Stimulated activated CD8-positive, alpha-beta memory T cell treated with anti-CD3 and anti-CD28 coated beads, Interleukin-4, amount 100 ng/mL, for 4 hours (primary cell): ENCODE results near the gene TNIK.
"Not testable (repeated sequence)": the region's sequence is repeated elsewhere in the genome, so short reads cannot be mapped to it uniquely, and the experiment has no call there.

Experiments
- DNase-seq, 2 donors: peaks; one replicate each; pipeline ENCODE4 v3.0.0-alpha.2; 2020; ENCODE audit warnings: low read depth in 2 of 2, low spot score in 1 of 2

The TNIK gene

DNA sequence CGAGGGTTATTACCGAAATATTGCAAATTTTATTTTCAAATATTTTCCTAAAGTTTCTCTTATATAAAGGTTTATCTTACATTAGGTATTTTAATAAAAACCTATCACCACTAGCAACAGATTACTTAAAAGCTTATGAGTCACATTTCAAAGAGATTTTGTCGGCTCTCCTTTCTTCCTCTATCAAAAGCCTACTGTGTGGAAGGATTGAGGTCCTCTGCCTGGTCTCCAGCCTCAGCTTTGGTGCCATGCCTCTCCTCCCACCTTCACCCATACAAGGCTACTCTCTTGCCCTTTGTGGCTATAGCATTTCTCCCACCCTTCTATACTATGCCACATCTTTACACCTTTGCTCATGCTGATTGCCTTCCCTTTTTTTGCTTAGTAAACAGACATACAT is 199.3 kb downstream of the TNIK start:
- DNase-seq = no peak

DNA sequence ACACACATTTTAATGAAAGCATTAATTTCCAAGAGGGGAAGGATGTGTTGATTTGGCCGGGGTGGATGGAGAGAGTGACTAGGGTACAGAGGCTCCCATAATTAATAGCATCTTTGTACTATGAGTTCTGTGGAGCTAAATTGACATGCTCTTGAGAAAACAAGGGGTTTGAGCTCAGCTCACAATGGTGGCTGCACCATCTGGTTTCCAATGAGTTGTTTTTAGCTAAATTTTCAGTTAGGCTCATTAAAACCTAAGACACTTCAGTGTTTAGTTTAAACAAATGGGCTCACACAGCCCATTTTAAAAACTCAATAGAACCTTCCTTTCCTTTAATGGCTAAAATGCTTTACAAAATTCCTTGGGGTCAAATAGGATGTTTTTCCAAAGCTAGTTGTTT is 199.7 kb downstream of the TNIK start:
- DNase-seq = no peak

DNA sequence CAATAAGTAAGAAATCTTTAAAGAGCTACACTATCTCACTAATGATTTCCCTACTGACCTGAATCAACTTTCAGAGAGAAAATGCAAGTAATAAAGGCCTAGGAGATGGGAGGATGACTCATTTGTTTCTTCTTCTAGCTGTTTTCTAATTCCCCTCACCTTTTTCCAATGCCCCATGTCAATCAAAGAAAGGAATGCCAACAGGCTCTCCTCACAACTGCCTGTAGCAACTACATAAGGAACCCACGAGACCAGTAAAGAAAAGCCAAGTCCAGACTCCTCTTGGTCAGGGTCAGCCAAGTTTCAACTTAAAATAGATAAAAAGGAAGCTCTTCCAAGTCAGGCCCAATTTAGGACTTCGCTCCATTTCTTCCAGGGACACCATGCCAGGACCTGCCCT is 201.9 kb downstream of the TNIK start:
- no peak for DNase-seq

DNA sequence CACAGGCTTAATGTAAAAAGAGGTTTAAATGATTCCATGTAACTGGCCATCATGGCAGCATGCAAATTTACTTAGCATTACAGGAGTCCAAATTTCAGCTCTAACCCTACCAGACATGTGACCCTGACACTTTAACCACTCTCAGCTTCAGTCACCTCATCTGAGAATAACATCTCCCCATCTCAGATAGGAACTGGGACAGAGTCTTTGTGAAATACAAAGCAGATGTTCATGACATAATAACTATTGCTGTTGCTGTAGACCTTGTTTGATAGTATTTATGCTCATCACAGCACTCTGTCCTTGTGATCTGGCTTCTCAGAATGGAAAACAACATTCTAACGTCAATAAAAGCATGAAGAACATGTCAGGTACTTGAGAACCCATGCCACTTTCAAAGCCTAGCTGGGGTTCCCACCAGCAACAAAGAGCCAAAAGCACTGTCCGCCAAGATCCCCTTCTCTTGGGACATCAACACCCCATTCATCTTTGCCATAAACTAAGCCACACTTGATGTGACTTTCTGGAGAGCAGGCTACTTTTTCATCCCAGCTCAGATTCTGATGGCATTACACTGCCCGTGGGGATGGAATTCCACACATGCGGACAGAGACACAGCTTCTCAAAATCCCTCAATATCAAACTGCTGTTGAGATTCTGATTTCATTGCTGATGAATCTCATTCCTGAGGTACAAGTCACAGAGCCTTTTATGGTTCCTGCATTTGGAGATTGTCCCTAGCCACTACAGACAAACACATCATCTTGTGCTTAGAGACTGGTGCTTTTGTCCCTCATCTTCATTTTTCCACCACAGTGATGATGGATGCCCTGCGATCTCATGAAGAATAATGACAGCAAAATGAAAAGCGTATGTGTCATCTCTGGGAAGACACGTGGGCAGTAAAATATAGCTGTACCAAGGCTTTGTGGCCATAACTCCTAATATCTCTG is 202.7 kb downstream of the TNIK start:
- DNase-seq = no peak

DNA sequence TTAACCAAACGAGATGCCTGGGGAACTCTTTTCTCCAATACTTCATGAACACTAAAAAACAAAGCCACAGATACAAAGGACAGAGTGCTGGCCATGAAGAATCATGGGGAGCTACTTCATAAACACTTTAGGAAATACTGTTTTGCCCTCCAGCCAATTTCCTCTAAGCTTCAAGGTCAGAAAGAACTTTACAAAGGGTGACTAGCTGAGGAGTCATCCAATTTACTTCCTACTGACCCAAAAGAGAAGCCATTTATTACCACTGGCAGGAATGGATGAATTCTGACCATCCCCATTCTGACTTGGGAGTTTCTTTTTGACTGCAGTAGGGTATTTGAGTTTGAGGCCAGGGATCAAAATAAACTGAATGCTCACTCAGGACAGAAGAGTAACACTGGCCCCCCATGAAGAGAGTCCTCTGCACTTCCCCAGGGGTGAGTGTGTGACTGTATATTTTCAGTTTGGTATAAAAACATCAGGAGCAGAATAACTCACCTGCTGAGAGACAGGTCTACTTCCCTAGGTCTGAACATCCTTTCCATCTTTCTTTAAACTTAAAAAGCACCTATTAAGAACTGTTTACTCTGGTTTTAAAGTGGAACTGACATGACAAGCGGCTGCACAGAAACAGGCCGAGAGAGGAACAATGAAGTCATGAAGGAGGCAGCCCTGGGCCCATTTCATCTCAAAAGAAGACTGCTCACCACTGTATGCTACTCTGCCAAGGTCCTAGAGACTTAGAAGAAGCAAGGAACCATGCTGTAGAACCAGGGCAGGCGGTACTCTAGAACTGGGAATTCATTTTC is 203.6 kb downstream of the TNIK start:
- no peak for DNase-seq

DNA sequence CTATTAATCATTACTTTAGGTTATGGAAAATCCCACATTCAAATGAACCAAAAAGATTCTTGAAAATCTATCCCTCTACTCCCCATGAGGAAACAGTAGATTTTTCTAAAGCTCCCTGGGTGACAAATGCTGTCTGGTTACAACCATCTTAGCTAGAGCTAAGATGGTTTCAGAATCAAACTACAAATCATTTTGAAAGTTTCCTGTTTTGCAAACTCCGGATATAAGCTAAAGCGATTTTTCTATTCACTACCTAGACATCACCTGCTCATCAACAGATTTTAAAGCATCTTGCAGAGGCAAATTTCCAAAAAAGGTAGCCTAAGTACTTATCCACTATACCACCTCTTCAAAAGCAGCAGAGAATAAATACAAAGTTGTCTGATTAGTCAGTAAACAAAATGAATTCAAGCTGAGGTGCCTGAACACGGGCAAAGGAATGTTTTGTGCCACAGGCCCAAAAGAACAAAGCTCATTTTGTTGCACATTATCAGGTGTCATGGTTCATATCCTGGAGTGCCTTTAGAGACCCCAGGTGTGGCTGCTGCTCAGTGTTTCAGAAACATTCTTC is 204.9 kb downstream of the TNIK start:
- no peak for DNase-seq

DNA sequence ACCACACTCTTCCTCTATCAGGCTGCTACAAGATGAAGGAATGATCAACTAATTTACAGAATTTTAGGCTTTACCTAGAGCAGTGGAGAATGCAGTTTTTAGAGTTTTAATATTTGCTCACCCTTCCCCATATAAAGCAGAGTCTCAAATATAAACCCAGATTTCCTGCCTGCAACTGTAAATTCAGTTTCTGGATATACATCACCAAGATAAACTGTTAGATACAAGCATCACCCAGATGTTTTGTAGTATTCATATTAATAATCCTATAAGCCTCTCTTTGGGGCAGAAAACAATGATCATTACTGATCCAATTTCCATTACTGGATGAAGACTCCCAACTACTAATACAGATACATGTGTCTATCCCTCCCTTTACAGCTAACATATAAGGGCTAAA is 205.9 kb downstream of the TNIK start:
- DNase-seq = no peak

DNA sequence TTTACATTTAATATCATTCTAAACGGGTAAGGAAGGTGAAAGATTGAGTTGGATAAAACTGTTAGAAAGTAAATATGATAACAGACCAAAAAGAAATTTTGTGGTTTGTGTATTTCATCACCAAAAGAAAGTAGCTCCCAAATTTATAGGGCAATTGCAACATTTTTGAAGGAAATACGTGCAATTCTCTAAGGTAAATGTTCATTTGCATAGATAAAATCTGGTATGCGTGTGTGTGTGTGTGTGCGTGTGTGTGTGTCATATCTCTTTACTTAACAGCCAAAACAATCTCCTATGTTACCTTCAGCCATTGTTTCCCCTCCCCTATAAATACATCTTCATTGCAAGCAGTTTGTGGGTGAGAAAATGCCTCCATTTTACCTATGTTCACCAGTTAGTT is 208.4 kb downstream of the TNIK start:
- DNase-seq = no peak

DNA sequence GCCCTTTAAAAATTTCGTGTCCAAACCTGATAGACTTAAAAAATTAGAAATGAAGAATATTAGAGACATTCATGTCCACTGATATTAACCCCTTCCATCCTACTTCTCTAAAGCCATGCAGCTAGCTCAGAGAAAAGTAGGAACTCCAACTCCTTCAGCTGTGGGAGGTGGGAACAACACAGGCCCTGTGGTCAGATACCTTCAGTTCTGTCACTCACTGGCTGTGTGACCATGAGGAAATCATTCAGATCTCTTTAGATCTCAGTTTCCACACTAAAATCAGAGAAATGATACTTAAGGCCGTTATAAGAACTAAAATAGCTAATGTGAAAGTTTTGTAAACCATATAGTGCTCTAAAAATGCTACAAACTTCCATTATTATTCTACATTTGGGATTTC is 209.8 kb downstream of the TNIK start:
- no peak for DNase-seq

DNA sequence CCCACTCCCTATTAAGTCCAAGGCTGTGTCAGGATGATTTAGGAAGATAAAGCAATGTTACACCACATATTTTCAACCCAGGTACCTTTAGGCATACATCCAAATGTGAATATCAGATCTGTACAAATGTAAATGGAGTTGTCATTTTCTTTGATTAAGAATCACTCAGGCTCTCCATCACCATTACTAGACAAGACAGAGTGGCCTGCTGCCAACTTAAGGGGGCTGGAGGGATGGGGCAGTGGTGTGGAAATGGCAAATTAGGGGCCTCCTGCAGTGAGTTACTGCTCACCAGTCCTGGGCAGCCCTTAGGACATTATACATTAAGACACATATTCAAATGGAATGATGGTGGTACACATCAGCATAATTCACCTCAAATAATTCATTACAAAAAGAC is 211.0 kb downstream of the TNIK start:
- no peak for DNase-seq

DNA sequence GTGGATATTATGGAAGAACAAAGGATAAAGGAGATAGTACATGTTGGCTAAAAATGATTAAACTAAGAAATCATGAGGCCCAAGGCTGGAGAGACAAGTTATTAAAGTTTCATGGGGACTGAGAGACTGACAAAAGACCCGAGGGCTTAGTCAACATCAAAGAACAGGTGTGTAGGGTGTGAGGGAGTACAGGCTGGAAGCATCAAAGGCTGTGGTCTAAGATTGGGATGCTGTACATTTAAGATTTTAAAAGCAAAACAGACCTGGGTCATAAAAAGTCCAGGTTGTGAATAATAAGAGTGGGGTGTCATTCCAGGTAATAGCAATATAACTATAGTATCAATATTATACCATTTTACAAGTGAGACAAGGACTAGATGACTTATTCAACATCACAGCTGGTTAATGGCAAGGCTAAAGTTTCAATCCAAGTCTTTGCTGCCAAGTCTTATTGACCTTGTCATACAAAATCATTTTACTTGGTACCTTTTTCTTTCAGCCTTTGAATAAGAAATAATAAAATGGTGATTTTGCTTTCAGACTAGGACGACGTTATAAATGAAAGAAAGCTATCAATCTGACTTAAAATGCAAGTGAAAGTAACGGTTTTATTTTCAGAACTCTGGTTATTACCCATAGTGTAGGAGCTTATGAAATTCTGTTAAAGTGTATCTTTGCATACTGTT is 211.6 kb downstream of the TNIK start:
- no peak for DNase-seq

DNA sequence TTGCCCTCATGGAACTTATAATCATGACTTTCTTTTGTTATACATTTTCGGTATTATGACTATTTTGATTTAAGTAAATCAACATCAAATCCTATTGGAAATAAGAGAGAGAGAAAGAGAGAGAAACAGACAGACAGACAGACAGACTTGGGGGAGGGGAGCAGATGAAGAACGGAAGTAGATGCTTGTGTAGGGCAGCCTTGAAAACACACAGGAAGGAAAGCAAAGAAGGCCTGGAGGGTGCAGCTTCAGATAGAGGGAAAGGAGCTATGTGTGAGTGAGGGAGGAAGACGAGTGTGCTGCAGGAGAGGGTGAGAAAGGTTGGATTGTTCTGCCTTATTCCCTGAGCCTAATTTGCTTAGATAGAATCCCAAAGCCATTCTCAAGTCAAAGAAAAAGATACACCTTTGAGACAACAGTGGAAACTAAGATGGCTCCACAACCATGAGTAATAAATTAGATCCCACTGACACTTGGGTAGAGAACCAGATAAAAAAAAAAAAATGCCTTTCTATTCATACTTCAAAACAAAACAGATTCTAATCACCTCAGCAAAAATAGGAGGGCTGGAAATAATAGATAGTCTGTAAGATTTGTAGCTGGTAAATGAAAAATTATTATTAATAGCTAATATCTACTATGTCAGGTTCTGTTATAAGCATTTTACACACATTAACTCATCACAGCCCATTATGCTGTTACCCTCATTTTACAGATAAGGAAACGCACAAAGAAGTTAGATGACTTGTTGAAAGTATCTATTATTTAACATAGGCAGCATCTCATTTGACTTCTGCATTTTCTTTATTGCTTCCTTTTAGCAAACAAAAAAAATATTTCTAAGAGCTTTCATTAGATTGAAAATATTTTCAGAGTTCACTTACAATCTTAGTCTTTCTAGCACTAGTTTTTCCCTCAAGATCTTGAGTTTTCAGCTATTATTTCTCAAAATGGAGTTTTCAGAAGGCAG is 214.1 kb downstream of the TNIK start:
- DNase-seq = no peak

DNA sequence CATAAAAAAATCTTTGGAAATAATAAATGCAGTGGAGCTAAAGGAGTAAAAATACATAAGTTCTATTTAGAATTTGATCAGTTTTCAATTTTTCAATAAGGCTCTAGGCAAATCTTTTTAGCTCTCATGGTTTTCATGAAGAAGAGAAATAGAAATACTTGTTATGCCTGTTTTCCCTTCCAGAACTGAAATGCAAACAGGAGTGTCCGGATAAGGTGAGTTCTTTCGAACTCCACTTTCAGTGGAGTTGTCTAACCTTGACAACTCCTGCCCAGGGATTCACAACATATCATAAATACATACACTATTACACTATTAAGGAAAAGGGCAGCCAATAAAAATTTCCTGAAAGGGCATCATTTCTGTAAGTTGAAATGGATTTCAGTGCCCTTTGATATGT is 217.3 kb downstream of the TNIK start:
- no peak for DNase-seq

DNA sequence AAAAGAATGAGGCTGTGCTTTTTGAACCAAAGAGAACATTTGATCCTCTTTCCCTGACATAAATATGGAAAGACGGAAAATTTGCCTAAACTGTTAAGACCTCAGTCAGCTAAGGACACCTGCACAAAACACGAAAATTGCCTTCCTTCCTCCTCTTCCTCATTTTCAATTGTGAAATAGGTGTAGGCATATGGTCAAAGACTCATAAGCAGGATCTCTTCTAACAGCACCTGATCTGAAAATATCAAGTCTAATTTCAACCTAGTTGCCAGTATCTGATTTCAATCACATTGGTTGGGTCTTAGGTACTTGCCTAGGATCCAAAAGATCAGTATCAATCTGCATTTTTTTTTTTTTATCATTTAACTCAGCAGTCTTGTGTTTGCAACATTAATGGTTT is 218.0 kb downstream of the TNIK start:
- DNase-seq = no peak

DNA sequence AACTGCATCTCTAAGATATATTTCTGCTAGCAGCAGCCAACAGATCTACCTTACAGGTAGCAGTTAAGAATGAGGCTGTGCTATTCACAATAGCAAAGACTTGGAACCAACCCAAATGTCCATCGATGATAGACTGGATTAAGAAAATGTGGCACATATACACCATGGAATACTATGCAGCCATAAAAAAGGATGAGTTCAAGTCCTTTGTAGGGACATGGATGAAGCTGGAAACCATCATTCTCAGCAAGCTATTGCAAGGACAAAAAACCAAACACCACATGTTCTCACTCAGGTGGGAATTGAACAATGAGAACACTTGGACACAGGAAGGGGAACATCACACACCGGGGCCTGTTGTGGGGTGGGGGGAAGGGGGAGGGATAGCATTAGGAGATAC is 218.6 kb downstream of the TNIK start:
- DNase-seq = not testable (repeated sequence)

DNA sequence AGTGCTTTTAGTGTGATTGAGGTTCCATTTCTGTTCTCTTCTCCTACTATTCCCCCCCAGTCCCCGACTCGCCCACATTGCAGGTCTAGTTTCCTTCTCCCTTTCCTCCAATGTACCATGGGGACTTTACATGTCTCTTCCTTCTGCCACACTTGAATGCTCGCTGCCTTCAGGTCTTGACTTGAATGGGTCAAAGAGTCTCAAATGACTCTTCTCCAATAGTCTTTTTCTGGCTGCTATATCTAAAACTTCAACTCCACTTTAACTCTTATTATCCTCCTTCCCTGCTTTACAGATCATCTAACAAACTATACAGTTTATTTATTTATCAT is 219.7 kb downstream of the TNIK start:
- DNase-seq = no peak

DNA sequence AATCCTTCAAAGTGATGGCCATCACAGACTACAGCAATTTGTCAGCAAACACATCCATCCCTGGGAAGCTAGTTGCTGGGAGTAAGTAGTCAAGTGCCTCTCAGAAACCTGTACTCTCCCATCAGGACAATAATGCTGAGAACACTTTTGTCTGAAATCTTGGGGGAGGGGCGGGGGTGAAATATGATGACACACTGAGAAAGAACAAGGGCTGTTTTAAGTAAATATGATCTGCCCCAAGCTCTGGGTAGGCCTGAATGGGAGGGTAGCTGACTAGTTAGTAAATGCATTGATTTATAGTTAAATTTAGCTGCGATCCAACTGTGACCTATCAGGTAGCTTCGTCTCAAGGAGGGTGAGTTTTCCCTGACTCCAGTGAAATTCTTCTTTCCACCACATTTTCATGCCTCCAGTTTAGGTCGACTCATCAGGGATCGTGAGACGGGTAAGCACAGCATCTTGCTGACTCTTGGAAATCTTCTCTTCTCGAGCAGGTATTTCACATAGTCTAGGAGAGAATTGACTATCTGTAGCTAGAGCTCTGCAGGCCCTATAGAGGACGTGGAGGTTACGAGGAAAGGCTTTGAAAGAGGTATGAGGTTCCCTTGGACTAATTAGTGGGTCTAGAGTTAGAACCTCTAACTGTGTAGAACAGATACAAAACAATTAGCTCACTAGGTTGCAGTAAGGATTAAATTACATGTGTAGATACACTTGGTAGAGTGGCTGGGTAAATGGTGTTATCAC is 220.3 kb downstream of the TNIK start:
- no peak for DNase-seq

DNA sequence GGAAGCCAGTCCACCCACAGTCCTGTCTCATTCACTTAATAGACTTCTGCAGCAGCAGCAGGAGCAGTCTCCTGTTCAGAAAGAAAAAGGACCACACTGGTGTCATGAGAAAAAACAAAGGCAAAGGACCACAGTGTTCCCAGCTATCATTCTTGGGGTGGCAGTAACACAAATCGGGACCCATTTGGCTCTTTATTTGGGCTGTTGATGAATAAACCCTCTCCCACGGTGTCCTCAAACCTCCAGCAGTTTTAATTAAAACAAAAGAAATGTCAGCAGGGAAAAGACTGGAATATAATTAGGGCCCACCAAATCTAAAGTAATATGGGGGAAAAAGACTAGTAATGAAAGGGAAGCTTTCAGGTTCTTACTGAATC is 223.2 kb downstream of the TNIK start:
- DNase-seq = no peak

DNA sequence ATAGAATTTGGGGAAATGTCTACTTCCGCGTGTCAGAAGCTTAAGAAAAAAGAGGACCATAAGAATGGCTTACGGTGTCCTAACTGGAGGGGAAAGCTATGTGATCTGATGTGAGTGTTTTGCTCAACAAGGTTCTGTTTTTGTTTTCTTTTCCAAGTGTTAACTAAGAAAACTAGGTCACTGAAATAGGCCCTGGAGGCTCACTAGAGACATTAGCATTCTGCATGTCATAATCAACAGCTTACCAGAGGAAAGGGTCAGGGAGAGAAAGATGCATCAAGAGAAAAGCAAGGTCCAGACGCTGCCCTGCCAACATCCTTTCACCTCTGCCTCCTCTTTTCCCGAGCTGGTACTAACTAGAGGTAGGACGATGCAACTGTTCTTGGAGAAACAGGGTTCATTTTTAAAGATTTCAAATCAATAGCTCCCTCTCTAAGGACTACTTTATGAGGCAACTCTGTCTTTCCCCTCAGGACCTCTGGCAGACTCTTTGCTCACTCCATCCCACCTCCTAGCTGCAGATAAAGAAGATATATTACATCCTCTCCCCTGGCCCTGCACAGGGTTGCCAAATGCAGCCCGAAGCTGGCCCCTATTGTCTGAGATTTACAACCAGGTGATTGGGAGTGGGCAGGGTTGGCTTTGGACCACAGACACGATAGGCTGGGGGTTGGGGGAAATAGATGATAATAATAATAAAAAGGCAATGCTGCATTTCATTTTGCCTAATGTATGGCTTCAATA is 223.8 kb downstream of the TNIK start:
- DNase-seq = no peak
